SK-N-SH treated with all-trans-retinoic acid at 6 μM for 48 hours (cell line): Measurements from ENCODE around the gene SAMD1.

Source experiments
- ATAC-seq: fragments of 200-7000 bp; cut with Tn5 transposase; 3 replicates; pipeline ENCODE4 v1.9.1; 2020; ENCODE audit warnings: mild to moderate bottlenecking, moderate library complexity
- ARNTL ChIP-seq: fragments of 450-650 bp; formaldehyde crosslinking; IDR thresholded peaks from 2 replicates; pipeline ENCODE4 v1.5.0; 2020; ENCODE audit warnings: low read depth, mild to moderate bottlenecking, moderate library complexity, borderline replicate concordance
- BACH2 ChIP-seq: fragments of 250-450 bp; sonication (Bioruptor Pico); IDR thresholded peaks from 2 replicates; pipeline ENCODE4 v1.9.0; 2021; ENCODE audit warnings: mild to moderate bottlenecking, borderline replicate concordance
- CREB5 ChIP-seq: fragments of 250-450 bp; sonication (Bioruptor Pico); IDR thresholded peaks from 2 replicates; pipeline ENCODE4 v1.5.1; 2020; ENCODE audit warnings: low read depth, mild to moderate bottlenecking, moderate library complexity
- CSDC2 ChIP-seq: fragments of 250-450 bp; sonication (Bioruptor Pico); IDR thresholded peaks from 2 replicates; pipeline ENCODE4 v1.5.0; 2020; ENCODE audit warnings: mild to moderate bottlenecking, moderate library complexity
- CSRNP3 ChIP-seq: fragments of 250-450 bp; sonication (Bioruptor Pico); IDR thresholded peaks from 2 replicates; pipeline ENCODE4 v1.5.1; 2021; ENCODE audit warnings: mild to moderate bottlenecking, moderate library complexity
- ESRRG ChIP-seq: fragments of 250-450 bp; sonication (Bioruptor Pico); IDR thresholded peaks from 2 replicates; pipeline ENCODE4 v1.6.1; 2021; ENCODE audit warnings: mild to moderate bottlenecking
- GLIS3 ChIP-seq: fragments of 250-450 bp; sonication (Bioruptor Pico); IDR thresholded peaks from 2 replicates; pipeline ENCODE4 v1.5.0; 2020; ENCODE audit warnings: mild to moderate bottlenecking, moderate library complexity
- ISL1 ChIP-seq: fragments of 250-450 bp; sonication (Bioruptor Pico); IDR thresholded peaks from 2 replicates; pipeline ENCODE4 v2.1.2; 2022; ENCODE audit warnings: mild to moderate bottlenecking, moderate library complexity
- OSR1 ChIP-seq: fragments of 250-450 bp; sonication (Bioruptor Pico); IDR thresholded peaks from 2 replicates; pipeline ENCODE4 v1.8.0; 2022; ENCODE audit warnings: moderate library complexity, mild to moderate bottlenecking, inconsistent platforms
- PATZ1 ChIP-seq: fragments of 250-450 bp; sonication (Bioruptor Pico); IDR thresholded peaks from 2 replicates; pipeline ENCODE4 v1.8.0; 2020; ENCODE audit warnings: mild to moderate bottlenecking, moderate library complexity, borderline replicate concordance
- POU6F1 ChIP-seq: fragments of 250-450 bp; sonication (Bioruptor Pico); IDR thresholded peaks from 2 replicates; pipeline ENCODE4 v1.8.0; 2021; ENCODE audit warnings: low read depth, mild to moderate bottlenecking, moderate library complexity, borderline replicate concordance
- PPARA ChIP-seq: fragments of 250-450 bp; sonication (Bioruptor Pico); IDR thresholded peaks from 2 replicates; pipeline ENCODE4 v1.5.0; 2020; ENCODE audit warnings: mild to moderate bottlenecking, borderline replicate concordance
- RARB ChIP-seq: fragments of 250-450 bp; sonication (Bioruptor Pico); IDR thresholded peaks from 2 replicates; pipeline ENCODE4 v1.8.0; 2021; ENCODE audit warnings: mild to moderate bottlenecking, moderate library complexity
- SNAI2 ChIP-seq: fragments of 250-450 bp; sonication (Bioruptor Pico); IDR thresholded peaks from 2 replicates; pipeline ENCODE4 v1.5.0; 2020; ENCODE audit warnings: mild to moderate bottlenecking, moderate library complexity
- TCF4 ChIP-seq: fragments of 250-450 bp; sonication (Bioruptor Pico); IDR thresholded peaks from 2 replicates; pipeline ENCODE4 v1.8.0; 2021; ENCODE audit warnings: mild to moderate bottlenecking, moderate library complexity, borderline replicate concordance
- TOX ChIP-seq: fragments of 250-450 bp; sonication (Bioruptor Pico); IDR thresholded peaks from 2 replicates; pipeline ENCODE4 v1.8.0; 2021; ENCODE audit warnings: mild to moderate bottlenecking, moderate library complexity, borderline replicate concordance
- ZC3H10 ChIP-seq: fragments of 250-450 bp; sonication (Bioruptor Pico); IDR thresholded peaks from 2 replicates; pipeline ENCODE4 v1.5.1; 2021; ENCODE audit warnings: mild to moderate bottlenecking, moderate library complexity
- ZFP3 ChIP-seq: fragments of 250-450 bp; sonication (Bioruptor Pico); IDR thresholded peaks from 2 replicates; pipeline ENCODE4 v1.5.0; 2020; ENCODE audit warnings: mild to moderate bottlenecking, moderate library complexity
- ZFP30 ChIP-seq: fragments of 450-650 bp; formaldehyde crosslinking; IDR thresholded peaks from 2 replicates; pipeline ENCODE4 v1.5.0; 2022; ENCODE audit warnings: mild to moderate bottlenecking, moderate library complexity
- ZNF565 ChIP-seq: fragments of 450-650 bp; formaldehyde crosslinking; conservative IDR thresholded peaks from 2 replicates; pipeline ENCODE4 v1.5.0; 2020; ENCODE audit warnings: low read depth, mild to moderate bottlenecking, moderate library complexity
- ZNF70 ChIP-seq: fragments of 450-650 bp; formaldehyde crosslinking; IDR thresholded peaks from 2 replicates; pipeline ENCODE4 v1.5.0; 2020; ENCODE audit warnings: mild to moderate bottlenecking, moderate library complexity
- ZNF8 ChIP-seq: fragments of 450-650 bp; formaldehyde crosslinking; IDR thresholded peaks from 2 replicates; pipeline ENCODE4 v1.5.0; 2020; ENCODE audit warnings: mild to moderate bottlenecking, moderate library complexity

SAMD1 gene

GRCh38 chr19:14116918-14117578, 26.5 kb upstream of the SAMD1 start:
- no peak for ATAC-seq
- TF ChIP-seq GLIS3 (no peak), ZC3H10 (CRISPR knock-in tag) (no peak)

- TF ChIP-seq CSDC2 (CRISPR knock-in tag): no peak
- TF ChIP-seq ZFP30 (CRISPR knock-in tag): no peak
- no peak for TF ChIP-seq ZNF8
- no peak for TF ChIP-seq PATZ1
- TF ChIP-seq TCF4 (CRISPR knock-in tag): no peak
- no peak for TF ChIP-seq SNAI2 (CRISPR knock-in tag)
- TF ChIP-seq ZFP3: no peak
- no peak for TF ChIP-seq RARB (CRISPR knock-in tag)
- TF ChIP-seq OSR1 (CRISPR knock-in tag): no peak
- TF ChIP-seq ISL1 (CRISPR knock-in tag): no peak
- TF ChIP-seq PPARA (CRISPR knock-in tag): no peak
- TF ChIP-seq BACH2 (CRISPR knock-in tag): no peak
- TF ChIP-seq ESRRG (CRISPR knock-in tag): no peak
- no peak for TF ChIP-seq CREB5
- no peak for TF ChIP-seq ZNF565 (CRISPR knock-in tag)
- no peak for TF ChIP-seq CSRNP3 (CRISPR knock-in tag)
- TF ChIP-seq TOX (CRISPR knock-in tag): no peak
- TF ChIP-seq GLIS3: no peak
- no peak for TF ChIP-seq POU6F1 (CRISPR knock-in tag)
- TF ChIP-seq ZNF70 (CRISPR knock-in tag): no peak
- ATAC-seq: no peak
Measured at GRCh38 chr19:14116525-14116917, 26.0 kb upstream of the SAMD1 start.

GRCh38 chr19:14115756-14116155, 25.2 kb upstream of the SAMD1 start:
- TF ChIP-seq ISL1 (CRISPR knock-in tag) (no peak), ARNTL (CRISPR knock-in tag) (no peak), PATZ1 (no peak), PPARA (CRISPR knock-in tag) (no peak), RARB (CRISPR knock-in tag) (no peak), ZFP3 (no peak), ZNF70 (CRISPR knock-in tag) (no peak), CSRNP3 (CRISPR knock-in tag) (no peak), BACH2 (CRISPR knock-in tag) (no peak), CSDC2 (CRISPR knock-in tag) (no peak), ZNF8 (no peak), ZC3H10 (CRISPR knock-in tag) (no peak), TCF4 (CRISPR knock-in tag) (no peak), GLIS3 (no peak), SNAI2 (CRISPR knock-in tag) (no peak), OSR1 (CRISPR knock-in tag) (no peak)
- no peak for ATAC-seq
